ENCODE measurements around the gene TCHP.

TCHP gene

GRCh38 chr12:109966546-109966945, 66.5 kb downstream of the TCHP start:
- no peak for DNase-seq

GRCh38 chr12:109967383-109968031, 67.4 kb downstream of the TCHP start:
- no peak for DNase-seq
